IMR-90 (cell line): ENCODE results near the gene KLRC3.

Experiments used
- CEBPB ChIP-seq: IDR thresholded peaks from 2 replicates; pipeline ENCODE4 v1.6.1; 2012; ENCODE audit warnings: low read depth, low read length, improper control_type of control experiment
- CHD1 ChIP-seq: IDR thresholded peaks from 2 replicates; pipeline ENCODE4 v1.6.1; 2012; ENCODE audit warnings: low read depth, low read length, improper control_type of control experiment
- CTCF ChIP-seq: conservative IDR thresholded peaks from 2 replicates; pipeline ENCODE4 v1.5.1; 2012; ENCODE audit warnings: mild to moderate bottlenecking, low read depth, low read length, improper control_type of control experiment
- MAFK ChIP-seq: IDR thresholded peaks from 2 replicates; pipeline ENCODE4 v1.6.1; 2012; ENCODE audit warnings: low read depth, low read length, improper control_type of control experiment
- POLR2A ChIP-seq: IDR thresholded peaks from 2 replicates; pipeline ENCODE4 v1.6.1; 2012; ENCODE audit warnings: mild to moderate bottlenecking, low read depth, low read length
- RAD21 ChIP-seq: IDR thresholded peaks from 2 replicates; pipeline ENCODE4 v1.6.1; 2012; ENCODE audit warnings: low read length, improper control_type of control experiment
- RCOR1 ChIP-seq: IDR thresholded peaks from 2 replicates; pipeline ENCODE4 v1.6.1; 2012; ENCODE audit warnings: mild to moderate bottlenecking, low read length, improper control_type of control experiment; ENCODE audit not compliant: insufficient replicate concordance
- RFX5 ChIP-seq: IDR thresholded peaks from 2 replicates; pipeline ENCODE4 v1.8.0; 2012; ENCODE audit warnings: low read depth, mild to moderate bottlenecking, low read length, moderate library complexity
- SMC3 ChIP-seq: fragments of 150-350 bp; IDR thresholded peaks from 2 replicates; pipeline ENCODE4 v1.6.1; 2016; ENCODE audit warnings: low read depth, mild to moderate bottlenecking, antibody characterized with exemption, low read length, moderate library complexity
- TF ChIP-seq, protein P1 (sequence below): fragments of 150-350 bp; IDR thresholded peaks from 2 replicates; pipeline ENCODE4 v1.6.1; 2017; ENCODE audit warnings: mild to moderate bottlenecking, antibody characterized with exemption, low read length, low read depth

GRCh38 chr12:10366875-10367274 lies 53.5 kb downstream of the KLRC3 start:
- no peak for TF ChIP-seq MAFK
- TF ChIP-seq CTCF, result peak; percentile 47
- TF ChIP-seq, protein P1, sequence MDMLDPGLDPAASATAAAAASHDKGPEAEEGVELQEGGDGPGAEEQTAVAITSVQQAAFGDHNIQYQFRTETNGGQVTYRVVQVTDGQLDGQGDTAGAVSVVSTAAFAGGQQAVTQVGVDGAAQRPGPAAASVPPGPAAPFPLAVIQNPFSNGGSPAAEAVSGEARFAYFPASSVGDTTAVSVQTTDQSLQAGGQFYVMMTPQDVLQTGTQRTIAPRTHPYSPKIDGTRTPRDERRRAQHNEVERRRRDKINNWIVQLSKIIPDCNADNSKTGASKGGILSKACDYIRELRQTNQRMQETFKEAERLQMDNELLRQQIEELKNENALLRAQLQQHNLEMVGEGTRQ, result no peak
- TF ChIP-seq RCOR1, result no peak
- no peak for TF ChIP-seq RFX5
- no peak for TF ChIP-seq POLR2A
- no peak for TF ChIP-seq CHD1
- TF ChIP-seq RAD21, result peak; percentile 40; the same call in 1 of the 2 replicates
- peak; percentile 23; the same call in 1 of the 2 replicates for TF ChIP-seq SMC3
- no peak for TF ChIP-seq CEBPB
